Activated CD4-positive, CD25-positive, alpha-beta regulatory T cell (primary cell): ENCODE measurements around the gene EPHB6.

ENCODE experiments used
- DNase-seq, 4 experiments: peaks; one replicate each; lab custom pipeline; 2025; lab: John Stamatoyannopoulos, UW

EPHB6 gene

DNA sequence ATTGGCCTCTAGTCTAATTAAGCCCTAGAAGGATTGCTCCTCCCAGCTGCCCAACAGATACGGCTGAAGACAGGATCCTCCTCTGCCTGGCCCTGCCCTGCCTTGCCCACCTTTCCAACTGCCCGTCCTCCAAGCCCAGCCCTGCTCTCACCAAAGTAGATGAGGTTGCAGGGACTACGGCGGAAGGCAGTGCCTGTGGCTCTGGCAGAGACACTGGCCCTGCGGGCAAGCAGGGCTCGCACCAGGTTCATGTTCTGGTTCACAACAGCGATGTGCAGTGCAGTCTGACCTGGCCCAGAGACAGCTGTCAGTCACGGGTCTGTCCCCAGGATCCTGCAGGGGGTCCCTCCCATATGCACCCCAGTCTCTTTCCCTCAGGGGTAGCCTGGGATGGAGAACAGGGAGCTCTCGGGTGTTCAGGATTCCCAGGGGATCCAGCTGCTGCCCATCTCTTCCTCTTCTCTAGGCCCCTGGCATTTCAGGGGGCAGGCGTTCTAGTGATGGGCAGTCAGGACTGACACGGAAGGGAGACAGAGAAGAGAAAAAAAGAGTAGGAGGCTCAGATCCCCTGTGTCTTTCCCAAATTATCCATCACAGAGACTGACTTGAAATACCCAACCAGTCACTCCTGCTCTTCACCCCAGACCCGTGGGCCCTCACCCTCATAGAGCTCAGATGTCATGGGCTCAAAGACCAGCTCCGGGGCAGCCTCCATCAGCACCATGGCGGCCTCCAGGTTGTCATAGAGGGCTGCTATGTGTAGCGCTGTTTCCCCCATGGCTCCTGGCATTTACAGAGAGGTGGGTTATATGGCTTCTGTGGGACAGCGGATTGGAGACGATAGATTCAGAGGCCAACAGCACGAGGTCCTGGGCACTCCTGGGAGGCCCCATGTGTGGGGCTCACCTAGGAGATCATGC lies 22.4 kb downstream of the EPHB6 start:
- DNase-seq = no peak

- no peak for DNase-seq
These were observed 23.4 kb downstream of the EPHB6 start for GRCh38 chr7:142878315-142878714.

DNA sequence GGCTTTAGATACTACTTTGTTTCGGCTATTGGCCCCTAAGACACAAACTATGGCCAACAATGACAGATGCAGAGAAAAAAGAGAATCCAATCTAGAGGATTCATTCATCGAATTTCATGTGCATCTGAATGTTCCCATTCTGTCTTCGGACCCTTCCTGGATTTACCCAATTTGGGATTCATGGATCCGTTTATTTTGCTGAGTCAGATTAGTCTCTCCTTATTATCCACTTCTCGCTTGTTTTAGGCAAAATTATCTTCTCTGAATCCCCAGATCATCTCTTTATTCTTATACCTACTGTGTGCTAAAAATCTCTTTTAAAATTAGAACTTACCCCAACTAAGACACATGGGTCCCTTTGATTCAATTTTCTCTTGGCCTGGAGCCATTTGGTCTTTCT lies 24.2 kb downstream of the EPHB6 start:
- DNase-seq = no peak

DNA sequence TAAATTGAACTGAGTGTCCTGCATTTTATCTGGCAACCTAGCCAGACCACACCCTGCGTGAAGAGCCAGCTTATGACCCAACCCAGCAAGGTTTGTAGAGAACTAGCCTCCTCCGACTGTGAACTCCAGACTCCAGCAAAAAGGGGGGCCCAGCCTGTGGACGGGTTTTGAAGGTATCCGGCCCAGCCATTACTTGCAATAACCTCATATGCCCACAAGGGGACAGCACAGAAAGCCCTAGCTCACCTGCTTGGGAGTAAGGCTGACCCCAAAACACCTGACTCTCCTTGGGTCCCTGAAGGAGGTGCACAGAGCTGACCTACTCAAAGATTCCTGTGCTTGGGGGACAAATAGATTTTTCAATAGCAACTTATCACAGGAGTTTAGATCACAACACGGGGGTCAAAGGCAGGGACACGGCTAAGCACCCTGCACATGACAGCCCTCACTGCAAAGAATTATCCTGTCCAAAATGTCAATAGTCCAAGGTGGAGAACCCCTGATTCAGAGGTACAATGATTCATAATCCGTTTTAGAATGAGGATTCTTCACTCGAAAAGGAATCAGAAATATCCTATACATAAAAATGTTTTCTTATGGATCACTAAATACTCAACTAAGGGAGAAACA lies 26.1 kb downstream of the EPHB6 start:
- DNase-seq = peak in 2 of 4 experiments; percentile 3 to 13

DNA sequence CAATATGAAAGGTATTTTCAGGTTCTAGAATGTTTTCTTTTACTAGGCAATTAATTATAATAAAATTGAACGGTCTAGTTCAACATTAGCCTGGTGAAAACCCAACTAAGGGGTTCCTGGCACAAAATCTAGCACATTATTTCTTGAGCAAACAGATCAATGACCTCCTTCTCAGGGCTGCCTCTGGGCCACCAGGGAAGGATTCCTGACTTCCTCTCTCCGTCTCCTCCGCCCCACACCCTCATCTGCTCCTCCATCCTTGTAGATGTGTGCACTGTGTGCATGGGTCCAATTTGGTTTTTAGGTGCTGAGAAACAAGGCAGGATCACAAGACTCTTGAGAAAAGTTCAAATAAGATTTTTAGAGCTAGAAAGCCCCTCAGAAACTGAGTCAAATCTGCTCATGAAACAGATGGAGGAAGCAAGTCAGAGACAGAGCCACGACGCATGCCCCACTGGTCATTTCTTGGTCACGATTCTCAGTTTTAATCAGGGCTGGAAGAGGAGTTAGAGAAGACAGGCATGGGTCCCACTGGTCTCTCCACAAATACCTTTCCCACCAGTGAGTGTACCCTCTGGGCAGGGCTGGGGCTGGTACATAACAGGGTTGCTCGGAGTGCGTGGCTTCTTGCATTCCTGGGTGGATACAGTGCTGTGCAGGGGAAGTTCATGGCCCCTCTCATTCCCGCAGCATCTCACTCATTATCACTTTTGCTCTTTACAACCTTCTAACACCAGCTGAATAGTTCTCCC lies 26.9 kb downstream of the EPHB6 start:
- DNase-seq = no peak

- no peak for DNase-seq
These were observed 27.4 kb downstream of the EPHB6 start for GRCh38 chr7:142882338-142882678.

GRCh38 chr7:142883145-142883544 lies 28.3 kb downstream of the EPHB6 start:
- no peak for DNase-seq

DNA sequence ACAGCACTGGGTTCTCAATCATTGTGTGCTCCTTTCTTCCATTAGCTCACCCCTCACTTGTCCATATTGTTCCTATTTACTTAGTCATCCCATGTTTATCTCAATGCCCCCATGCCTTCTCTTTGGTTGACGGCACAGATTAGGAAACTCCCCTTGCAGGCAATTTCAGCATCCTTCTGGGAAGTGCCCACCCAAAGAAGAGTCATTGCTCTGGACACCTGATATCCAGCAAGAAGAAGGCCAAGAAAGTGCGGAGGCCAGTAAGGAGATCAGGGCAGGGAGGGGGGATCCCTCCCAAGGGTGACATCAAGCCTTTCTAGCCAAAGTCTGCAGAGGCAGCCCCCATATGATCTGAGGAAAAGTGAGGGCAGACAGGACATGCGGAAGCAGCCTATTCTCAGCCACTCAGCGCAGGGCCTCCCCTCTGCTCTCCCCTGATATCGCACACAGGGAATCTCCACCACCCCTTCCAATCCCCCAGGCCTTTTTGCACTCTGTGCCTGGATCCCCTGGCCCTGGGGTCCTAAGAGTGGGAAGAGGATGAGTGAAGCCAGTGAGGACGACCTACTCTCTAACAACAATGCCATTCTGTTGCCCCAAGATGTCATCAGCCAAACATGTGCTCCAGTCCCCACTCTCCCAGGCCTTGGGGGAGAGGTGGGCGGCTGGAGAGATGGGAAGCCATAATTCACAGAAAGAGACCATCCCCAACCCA lies 28.9 kb downstream of the EPHB6 start:
- no peak for DNase-seq

DNA sequence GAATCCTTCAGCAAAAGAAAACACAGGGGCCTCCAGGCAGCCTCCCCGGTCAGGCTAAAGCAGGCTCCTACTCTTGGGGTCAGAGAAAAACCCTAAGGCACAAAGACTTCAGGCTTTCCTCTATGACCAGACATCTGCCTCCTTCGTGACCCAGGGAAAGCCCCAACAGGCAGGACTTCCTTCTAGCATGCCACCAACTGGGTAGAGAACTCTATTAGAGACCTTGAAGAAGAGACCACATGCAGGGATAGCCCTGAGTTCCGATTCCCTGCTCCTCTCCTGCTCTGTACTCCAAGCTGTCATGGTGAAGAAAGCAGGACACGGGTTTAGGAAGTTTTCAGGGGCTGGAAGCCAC lies 29.4 kb downstream of the EPHB6 start:
- DNase-seq = no peak

DNA sequence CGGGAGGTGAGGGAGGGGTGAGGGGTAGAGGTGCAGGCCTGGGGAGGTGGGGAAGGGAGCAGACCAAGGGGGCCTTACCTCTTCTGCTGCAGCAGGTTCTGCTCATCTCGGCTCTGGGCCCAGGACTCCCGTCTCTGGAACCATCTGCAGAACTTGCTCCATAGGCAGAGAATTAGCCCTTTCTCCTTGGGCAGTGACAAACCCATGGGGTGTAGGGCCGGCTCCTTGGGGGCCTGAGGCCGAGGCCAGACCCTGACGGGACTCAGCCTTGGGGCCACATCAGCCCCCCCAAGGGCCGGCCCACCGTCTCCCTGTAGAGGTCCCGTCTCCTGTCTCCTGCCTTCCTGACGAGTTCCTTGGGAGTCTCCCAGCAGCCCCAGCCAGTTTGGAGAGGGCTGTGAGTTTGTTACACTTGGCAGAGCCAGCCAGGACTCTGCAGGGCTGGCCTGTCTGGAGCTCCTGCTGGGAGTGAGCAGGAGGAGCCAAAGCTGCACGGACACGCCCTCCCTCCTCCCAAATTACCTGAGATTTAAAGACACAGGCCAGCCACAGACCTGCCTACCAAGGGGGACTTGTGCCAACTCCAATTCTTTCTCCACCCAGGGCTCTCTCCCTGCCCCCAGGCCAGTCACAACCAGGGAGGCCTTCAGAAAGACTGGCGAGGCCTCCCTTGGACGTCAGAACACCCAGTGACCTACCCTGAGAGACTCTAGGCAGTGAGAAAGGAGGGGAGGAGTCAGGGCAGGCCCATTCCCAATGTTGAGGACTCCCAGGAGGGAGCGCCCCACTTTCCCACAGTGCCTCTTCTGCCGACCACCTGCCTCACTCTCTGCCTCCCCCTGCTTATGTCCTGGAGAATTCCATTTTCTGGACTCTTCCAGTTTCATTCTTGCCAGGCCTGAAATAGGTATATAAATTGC lies 30.7 kb downstream of the EPHB6 start, which contains the start of gene TRPV6:
Gene TRPV6, minus strand, starts transcription at position 435 of the 920 bp plus-strand sequence.
- DNase-seq = no peak

- no peak for DNase-seq
These were observed 32.0 kb downstream of the EPHB6 start for GRCh38 chr7:142886866-142887265.

GRCh38 chr7:142887282-142888015 lies 32.6 kb downstream of the EPHB6 start:
- DNase-seq = no peak

DNA sequence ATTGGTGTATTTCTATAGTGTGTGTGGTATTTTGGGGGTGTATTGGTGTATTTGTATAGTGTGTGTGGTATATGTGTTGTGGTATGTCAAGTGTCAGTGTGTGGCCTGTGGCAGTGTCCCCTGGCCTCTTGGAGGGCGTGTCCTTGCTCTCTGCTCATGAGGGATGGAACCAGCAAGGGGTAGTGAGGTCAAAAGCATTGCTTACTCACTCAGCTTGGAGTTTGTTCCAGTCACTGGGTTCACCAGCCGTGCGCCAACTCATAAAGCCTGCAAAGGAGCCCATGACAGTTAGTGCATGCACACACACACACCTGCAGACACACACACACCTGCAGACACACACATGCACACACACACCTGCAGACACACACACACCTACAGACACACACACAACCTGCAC lies 34.9 kb downstream of the EPHB6 start:
- no peak for DNase-seq

GRCh38 chr7:142890874-142891485 lies 36.1 kb downstream of the EPHB6 start:
- no peak for DNase-seq

GRCh38 chr7:142891490-142892082 lies 36.7 kb downstream of the EPHB6 start:
- DNase-seq = no peak

- no peak for DNase-seq
These were observed 38.1 kb downstream of the EPHB6 start for GRCh38 chr7:142892951-142893350.

GRCh38 chr7:142894112-142894984 lies 39.5 kb downstream of the EPHB6 start:
- no peak for DNase-seq

- DNase-seq = no peak
These were observed 40.2 kb downstream of the EPHB6 start for GRCh38 chr7:142894985-142895593.
